Inflammatory macrophage treated with lipopolysaccharide for 1 hour (primary cell): ENCODE results near the gene ZNF467.

ENCODE experiments used
- DNase-seq, 2 donors: peaks; one replicate each; pipeline ENCODE4 v3.0.0-alpha.2; 2020 to 2022

The ZNF467 gene

GRCh38 chr7:149770728-149771636, 2.4 kb downstream of the ZNF467 start:
- DNase-seq = no peak

DNA sequence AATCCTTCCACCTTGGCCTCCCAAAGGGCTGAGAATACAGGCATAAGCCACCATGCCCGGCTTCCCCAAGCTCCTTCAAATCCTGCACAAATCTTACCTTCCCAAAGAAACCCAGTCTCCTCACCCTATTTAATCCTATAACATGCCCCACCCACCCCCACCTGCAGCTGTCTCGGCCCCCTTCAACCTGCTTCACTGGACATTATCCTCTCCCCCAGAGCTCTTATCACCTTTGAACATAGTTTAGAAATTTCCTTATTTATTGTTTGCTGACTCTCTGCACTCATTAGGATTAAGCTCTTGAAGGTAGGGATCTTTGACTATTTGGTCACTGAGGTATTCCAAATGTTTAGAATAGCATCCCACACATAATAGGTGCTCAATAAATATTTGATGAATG, 3.5 kb downstream of the ZNF467 start:
- DNase-seq = no peak

DNA sequence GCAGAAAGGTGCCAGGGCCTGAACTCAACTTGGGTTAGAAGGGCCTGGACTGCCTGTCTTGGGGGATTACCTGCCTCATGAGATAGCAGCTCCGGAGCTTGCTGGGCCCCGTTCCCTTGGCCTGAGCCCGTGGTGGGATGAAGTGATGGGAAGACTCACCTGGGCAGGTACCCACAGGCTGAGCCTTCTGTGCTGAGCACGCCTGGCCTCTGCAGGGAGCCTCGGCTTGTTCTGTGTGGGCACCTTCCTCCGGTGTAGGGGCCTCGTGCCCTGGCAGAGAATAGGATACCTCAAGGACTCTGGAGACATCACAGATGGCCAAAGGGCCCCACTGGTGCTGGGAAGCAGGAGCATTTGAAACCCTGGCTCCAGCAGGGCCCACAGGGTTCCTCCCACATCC, 4.5 kb downstream of the ZNF467 start:
- DNase-seq = no peak

- no peak for DNase-seq
Measured at GRCh38 chr7:149767068-149767467, 6.3 kb downstream of the ZNF467 start.

GRCh38 chr7:149766135-149766675, 7.2 kb downstream of the ZNF467 start:
- DNase-seq = no peak

DNA sequence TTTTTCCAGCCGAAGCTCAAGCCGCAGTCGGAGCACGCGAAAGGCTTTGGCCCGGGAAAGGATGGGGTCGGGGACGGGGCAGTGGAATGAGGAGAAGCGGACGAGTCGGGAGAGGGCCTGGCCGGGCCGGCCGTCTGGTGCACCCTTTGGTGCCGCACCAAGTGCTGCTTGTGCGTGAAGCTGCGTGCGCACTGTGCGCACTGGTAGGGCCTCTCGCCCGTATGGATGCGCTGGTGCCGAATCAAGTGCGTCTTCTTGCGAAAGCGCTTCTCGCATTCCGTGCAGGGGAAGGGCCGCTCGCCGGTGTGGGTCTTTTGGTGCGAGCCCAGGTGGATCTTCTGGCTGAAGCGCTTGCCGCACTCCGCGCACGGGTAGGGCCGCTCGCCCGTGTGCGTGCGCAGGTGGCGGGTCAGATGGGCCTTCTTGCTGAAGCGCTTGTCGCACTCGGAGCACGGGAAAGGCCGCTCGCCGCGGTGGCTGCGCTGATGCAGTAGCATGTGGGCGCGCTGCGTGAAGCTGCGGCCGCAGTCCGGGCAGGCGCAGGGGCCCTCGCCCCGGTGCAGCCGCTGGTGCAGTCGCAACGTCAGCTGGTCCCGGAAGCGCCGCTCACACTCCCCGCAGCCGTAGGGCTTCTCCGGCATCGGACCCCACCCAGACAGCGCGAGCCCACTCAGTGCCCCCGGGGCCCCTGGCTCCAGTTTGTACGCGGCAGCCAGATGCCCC, 7.8 kb downstream of the ZNF467 start:
- DNase-seq = no peak

DNA sequence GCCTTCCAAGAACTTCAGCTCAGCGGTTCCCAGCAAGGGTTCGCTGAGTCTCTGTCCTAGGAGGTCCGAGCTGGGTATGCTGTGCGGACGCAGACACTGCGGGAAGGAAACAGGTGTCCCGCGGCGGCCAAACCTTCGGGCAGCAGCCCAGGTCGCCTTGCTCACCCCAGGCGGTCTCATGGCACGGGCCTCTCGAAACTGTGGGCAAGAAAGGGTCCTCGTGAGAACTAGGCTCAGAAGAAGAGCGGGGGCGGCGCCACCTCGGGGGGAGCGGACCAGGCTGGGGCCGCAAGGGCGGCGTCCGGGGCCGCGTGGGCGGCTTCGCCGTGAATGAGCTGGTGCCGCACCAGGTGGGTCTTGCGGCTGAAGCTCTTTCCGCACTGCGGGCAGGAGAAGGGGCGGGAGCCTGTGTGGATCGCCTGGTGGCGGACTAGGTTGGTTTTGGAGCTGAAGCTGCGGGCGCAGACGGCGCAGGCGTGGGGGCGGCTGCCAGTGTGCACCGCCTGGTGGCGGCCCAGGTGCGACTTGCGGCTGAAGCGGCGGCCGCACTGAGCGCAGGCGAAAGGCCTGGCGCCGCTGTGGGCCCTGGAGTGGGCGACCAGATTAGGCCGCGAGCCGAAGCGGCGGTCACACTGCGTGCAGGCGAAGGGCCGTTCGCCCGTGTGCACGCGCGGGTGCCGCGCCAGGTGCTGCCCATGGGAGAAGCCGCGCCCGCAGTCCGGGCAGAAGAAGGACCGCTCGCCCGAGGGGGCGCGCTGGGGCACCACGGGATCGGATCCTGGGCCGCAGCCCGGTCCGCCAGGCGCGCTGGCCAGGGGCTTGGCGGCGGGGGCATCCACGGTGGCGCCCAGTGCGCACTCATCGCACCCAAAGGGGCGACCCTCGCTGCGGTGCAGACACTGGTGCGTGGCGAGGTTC, 8.6 kb downstream of the ZNF467 start:
- no peak for DNase-seq

DNA sequence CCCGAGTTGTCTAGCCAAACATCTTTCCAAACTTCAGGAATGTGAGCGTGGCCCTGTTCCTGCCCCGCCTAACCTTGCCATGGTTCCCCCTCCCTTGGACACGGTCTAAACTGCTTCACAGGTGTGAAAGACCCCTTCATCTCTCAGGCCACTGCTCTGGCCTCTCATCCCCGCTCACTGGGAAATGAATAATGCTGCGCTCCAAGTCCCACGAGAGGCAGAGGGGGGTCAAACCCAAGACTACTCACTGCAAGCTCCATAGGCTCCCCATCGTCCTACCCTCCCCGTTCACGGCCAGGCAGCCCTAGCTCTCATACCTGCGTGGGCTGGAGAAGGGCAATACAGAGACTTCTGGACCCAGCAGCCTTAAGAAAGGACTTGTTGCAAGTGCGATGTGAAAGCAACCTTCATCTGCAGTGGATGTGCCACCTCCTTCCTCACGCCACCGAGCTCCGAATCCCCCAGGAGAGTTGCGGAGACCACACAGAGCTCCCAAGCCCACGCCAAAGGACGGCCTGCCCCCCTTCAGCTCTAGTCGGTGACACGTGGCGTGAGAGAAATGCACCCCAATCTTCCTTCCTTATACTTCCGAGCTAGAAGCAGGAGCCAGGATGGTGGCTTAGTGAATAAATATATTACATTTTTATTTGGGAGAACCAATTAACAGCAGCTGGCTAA, 9.7 kb downstream of the ZNF467 start:
- no peak for DNase-seq

DNA sequence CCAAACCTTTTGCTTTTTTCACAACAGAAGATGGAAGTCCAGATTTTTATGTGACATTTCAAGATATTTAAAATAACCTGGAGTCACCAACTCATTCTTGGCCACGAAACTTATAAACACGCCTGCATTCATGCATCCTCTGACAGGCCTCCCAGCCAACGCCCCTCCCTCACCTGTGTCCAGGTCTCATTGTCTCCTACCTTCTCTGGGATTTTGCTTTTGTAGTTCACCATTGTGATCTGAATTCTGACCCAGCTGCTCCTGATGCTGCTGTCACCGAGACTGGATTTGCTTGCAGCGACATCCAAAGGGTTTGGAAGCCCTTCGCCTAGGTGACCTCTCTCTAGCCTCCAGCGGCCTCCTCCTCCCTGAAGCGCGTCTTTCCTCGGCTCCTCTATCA, 10.8 kb downstream of the ZNF467 start:
- no peak for DNase-seq

DNA sequence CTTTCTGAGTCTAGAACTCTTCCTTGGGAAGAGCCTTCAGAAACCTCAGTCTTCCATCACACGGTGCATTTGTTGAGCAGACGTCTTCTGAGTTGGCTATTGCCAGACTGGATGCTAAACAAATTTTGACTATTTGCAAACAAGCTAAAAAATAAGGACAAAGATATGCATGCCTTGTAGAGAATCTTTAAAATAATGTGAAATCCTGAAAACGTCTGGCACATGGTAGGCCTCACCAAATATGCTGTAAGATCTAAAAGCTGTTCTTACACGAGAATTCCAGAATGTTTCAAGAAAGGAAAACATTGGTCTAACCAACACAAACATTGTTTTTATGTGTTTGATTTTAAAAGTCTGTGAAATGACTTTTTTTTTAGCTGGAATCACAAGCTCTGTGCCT, 11.3 kb downstream of the ZNF467 start:
- DNase-seq = no peak

- DNase-seq = no peak
Measured at GRCh38 chr7:149761307-149761706, 12.1 kb downstream of the ZNF467 start.

GRCh38 chr7:149760538-149760937, 12.8 kb downstream of the ZNF467 start:
- DNase-seq = no peak

DNA sequence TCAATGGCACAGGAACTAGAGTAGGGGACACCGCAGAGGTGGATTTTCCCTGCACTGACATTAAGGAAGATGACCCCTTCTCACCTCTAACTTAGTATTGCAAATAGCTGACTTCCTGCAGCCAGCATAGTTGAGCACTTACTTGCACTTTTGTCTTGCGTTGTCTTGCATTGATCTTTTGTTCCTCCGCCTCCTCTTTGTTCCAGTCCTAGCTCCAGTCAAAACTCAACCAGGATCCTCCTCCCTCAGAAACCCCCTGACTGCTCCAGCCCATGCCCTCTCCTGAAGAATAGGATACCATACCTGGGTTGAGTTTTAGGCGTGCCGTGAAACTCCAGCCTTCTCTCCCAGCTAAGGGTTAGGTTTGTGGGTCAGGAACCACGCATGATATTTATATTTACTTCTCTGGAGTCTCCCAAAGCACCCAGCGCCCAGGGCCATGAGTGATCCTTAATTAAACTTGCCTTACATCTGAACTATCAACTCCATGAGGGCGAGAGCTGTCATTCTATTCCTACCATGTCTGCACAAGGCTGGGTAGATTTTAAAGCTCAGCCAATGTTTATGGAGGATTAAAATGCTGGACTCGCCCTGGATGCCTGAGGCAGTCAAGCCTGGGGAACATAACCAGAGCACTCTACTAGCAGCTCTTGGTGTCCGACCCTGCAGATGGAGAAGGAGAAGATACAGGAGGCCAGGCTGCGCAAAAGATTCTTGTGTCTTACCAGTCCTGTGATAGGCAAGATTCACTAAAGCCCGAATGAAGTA, 14.1 kb downstream of the ZNF467 start:
- DNase-seq = no peak

GRCh38 chr7:149753375-149754233, 19.8 kb downstream of the ZNF467 start:
- DNase-seq = peak in 1 of 2 donors; percentile 14

GRCh38 chr7:149752646-149753045, 20.7 kb downstream of the ZNF467 start:
- DNase-seq = no peak

GRCh38 chr7:149751043-149751775, 22.2 kb downstream of the ZNF467 start:
- no peak for DNase-seq

- DNase-seq = no peak
Measured at GRCh38 chr7:149750122-149750845, 23.1 kb downstream of the ZNF467 start.

DNA sequence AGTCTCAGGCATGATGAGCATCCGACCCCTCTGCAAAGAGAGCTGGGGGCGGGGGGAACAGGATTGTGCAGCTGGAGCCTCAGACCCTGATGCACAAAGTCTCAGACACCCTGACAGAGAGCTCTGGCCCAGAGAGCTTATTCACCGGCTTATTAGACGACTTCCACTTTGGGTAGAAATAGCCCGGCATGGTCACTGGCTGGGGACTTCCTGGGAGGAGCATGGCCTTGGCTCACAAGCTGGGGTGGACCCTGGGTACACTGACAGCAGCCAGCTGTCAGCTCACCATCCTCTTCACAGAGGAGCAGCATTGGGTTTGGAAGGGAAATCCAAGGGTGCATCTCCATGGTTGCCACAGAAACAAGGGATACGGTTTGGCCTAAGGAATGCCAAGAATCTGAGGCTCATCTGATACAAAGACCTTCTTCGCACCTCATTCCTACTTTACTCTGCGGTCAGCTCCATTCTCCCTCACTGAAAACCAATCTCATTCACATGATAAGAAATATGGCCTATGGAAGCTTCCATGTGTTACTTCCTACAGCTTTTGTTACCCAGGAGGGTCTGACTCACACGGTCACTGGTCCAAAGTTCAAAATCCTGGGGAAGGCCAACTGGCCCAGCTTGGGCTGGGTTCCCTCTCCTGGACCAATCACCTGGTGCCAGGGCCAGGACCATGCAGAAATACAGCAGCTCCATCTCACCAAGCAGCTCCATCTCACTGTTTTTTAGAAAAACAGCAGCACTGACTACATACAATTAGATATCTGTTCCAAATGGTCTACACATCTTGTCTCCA, 25.1 kb downstream of the ZNF467 start:
- DNase-seq = peak in 1 of 2 donors; percentile 19
